A673 (cell line): Measurements from ENCODE around the gene SPATA46.

Experiments
- EZH2 ChIP-seq: fragments of 200-600 bp; sonication (generic); IDR thresholded peaks from 2 replicates; pipeline ENCODE4 v1.6.1; 2017; ENCODE audit warnings: borderline replicate concordance, low read depth, mild to moderate bottlenecking, mixed read lengths, antibody characterized with exemption, low read length; ENCODE audit not compliant: poor library complexity, severe bottlenecking
- TF ChIP-seq, protein P1 (sequence below): fragments of 300-800, 200-600 bp; sonication (generic); conservative IDR thresholded peaks from 2 replicates; pipeline ENCODE4 v1.5.1; 2017; ENCODE audit warnings: low read depth, mild to moderate bottlenecking, antibody characterized with exemption, low read length, moderate library complexity, mixed read lengths

- TF ChIP-seq, protein P1, sequence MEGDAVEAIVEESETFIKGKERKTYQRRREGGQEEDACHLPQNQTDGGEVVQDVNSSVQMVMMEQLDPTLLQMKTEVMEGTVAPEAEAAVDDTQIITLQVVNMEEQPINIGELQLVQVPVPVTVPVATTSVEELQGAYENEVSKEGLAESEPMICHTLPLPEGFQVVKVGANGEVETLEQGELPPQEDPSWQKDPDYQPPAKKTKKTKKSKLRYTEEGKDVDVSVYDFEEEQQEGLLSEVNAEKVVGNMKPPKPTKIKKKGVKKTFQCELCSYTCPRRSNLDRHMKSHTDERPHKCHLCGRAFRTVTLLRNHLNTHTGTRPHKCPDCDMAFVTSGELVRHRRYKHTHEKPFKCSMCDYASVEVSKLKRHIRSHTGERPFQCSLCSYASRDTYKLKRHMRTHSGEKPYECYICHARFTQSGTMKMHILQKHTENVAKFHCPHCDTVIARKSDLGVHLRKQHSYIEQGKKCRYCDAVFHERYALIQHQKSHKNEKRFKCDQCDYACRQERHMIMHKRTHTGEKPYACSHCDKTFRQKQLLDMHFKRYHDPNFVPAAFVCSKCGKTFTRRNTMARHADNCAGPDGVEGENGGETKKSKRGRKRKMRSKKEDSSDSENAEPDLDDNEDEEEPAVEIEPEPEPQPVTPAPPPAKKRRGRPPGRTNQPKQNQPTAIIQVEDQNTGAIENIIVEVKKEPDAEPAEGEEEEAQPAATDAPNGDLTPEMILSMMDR, result no peak
- no peak for TF ChIP-seq EZH2
Measured at GRCh38 chr1:162385280-162385623, 8.6 kb upstream of the SPATA46 start.
